ENCODE results near the gene TPM2. TPM values are rescaled to one million over a fixed set of nuclear protein-coding genes. Genes with fewer than 3 reads are reported as not detected.

Gene TPM2
- total RNA-seq, 1 experiment from 2014 or later: 7.0 TPM

- Histone ChIP-seq H3K36me3 (ENCODE audit: low read depth, low read length) (peaks cover 20% of the 10 kb centered on the region), H3K27ac (ENCODE audit: low read length) (peak overlapping the region; percentile 73), H3K9ac (ENCODE audit: low read length) (peak overlapping the region; percentile 35; the same call in 1 of the 2 replicates), H3K4me1 (ENCODE audit: insufficient read depth, low read length) (peaks cover 18% of the 10 kb centered on the region), H3K79me2 (ENCODE audit: low read length) (no peaks in the 10 kb centered on the region), H3K9me2 (replicated peaks; ENCODE audit: low read length) (no peaks in the 10 kb centered on the region), H3K4me2 (ENCODE audit: low read length) (no peak overlapping the region; the same call in 1 of the 2 replicates), H3K4me3 (ENCODE audit: low read length) (no peak overlapping the region), H3F3A (ENCODE audit: low read length, unreplicated experiment) (no peaks in the 10 kb centered on the region), H4K20me1 (ENCODE audit: low read length) (no peaks in the 10 kb centered on the region), H3K9me3 (ENCODE audit: low read length) (no peaks in the 10 kb centered on the region), H3K27me3 (ENCODE audit: low read length) (no peaks in the 10 kb centered on the region), H2AFZ (ENCODE audit: low read length) (no peak overlapping the region)
- POLR2A ChIA-PET (ENCODE audit: unreplicated experiment): interaction anchor here (1.0 kb wide), 1 partner anchor 53 kb away, joined by 3 read pairs; the partner anchor contains the start of genes GBA2 and RGP1
- DNase-seq (peak; percentile 71), ATAC-seq (peak; percentile 87)
- intact Hi-C loops (cut with micrococcal nuclease): loop anchor here (5.0 kb wide), 1 partner anchor 39 kb away; the partner anchor contains the start of genes CCDC107 and RMRP
- BruUV-seq (replicated peaks): no TSS peak
- TF ChIP-seq EZH2 (IDR thresholded peaks at IDR 0.05; ENCODE audit: low read length, unreplicated experiment): no peak
- TF ChIP-seq EZH2phosphoT487 (IDR thresholded peaks at IDR 0.05; ENCODE audit: borderline replicate concordance, low read length): no peak
- TF ChIP-seq CTCF (conservative IDR thresholded peaks at IDR 0.05; ENCODE audit: low read depth, low read length): no peak
- CTCF ChIA-PET: interaction anchor here (1.2 kb wide), 2 partner anchors 35 to 36 kb away, joined by 3 to 5 read pairs; partner anchors contain the start of genes CREB3 and TLN1
These were observed 6.2 kb upstream of the TPM2 start for GRCh38 chr9:35695943-35696401.

- TF ChIP-seq EZH2phosphoT487 (IDR thresholded peaks at IDR 0.05; ENCODE audit: borderline replicate concordance, low read length): no peak
- no peak for TF ChIP-seq EZH2 (IDR thresholded peaks at IDR 0.05; ENCODE audit: low read length, unreplicated experiment)
- no peak for TF ChIP-seq CTCF (conservative IDR thresholded peaks at IDR 0.05; ENCODE audit: low read depth, low read length)
- Histone ChIP-seq H3K9me2 (replicated peaks; ENCODE audit: low read length) (no peaks in the 10 kb centered on the region), H4K20me1 (ENCODE audit: low read length) (no peaks in the 10 kb centered on the region), H3K27me3 (ENCODE audit: low read length) (no peaks in the 10 kb centered on the region), H3K9me3 (ENCODE audit: low read length) (no peaks in the 10 kb centered on the region), H3K36me3 (ENCODE audit: low read depth, low read length) (peaks cover 5% of the 10 kb centered on the region), H3K79me2 (ENCODE audit: low read length) (no peaks in the 10 kb centered on the region), H2AFZ (ENCODE audit: low read length) (no peak overlapping the region; the same call in 1 of the 2 replicates), H3K4me3 (ENCODE audit: low read length) (peak overlapping the region; percentile 83; the same call in 1 of the 2 replicates), H3K9ac (ENCODE audit: low read length) (0 out of 2 replicates have a peak overlapping the region, but pooled peaks have one; percentile 85), H3K4me2 (ENCODE audit: low read length) (no peak overlapping the region; the same call in 1 of the 2 replicates), H3K27ac (ENCODE audit: low read length) (no peak overlapping the region), H3K4me1 (ENCODE audit: insufficient read depth, low read length) (peaks cover 45% of the 10 kb centered on the region), H3F3A (ENCODE audit: low read length, unreplicated experiment) (no peaks in the 10 kb centered on the region)
- DNase-seq (no peak), ATAC-seq (no peak)
- intact Hi-C loops (cut with micrococcal nuclease): no loop called here
- ChIA-PET POLR2A (ENCODE audit: unreplicated experiment) (interaction anchor here (0.6 kb wide), 1 partner anchor 1179 kb away, joined by 5 read pairs; no protein-coding TSS in a partner anchor), CTCF (interaction anchor here (0.7 kb wide), 1 partner anchor 31 kb away, joined by 8 read pairs; no protein-coding TSS in a partner anchor)
- BruUV-seq (replicated peaks): no TSS peak
These were observed 2.1 kb upstream of the TPM2 start for GRCh38 chr9:35691757-35692301.

GRCh38 chr9:35691334-35691650 is 1.6 kb upstream of the TPM2 start:
- CTCF ChIA-PET: no interaction called here
- Histone ChIP-seq H3K9me3 (ENCODE audit: low read length) (no peaks in the 10 kb centered on the region), H3K4me2 (ENCODE audit: low read length) (peak overlapping the region; percentile 88), H2AFZ (ENCODE audit: low read length) (peak overlapping the region; percentile 94), H3K4me3 (ENCODE audit: low read length) (peak overlapping the region; percentile 83), H3K27me3 (ENCODE audit: low read length) (no peaks in the 10 kb centered on the region), H3F3A (ENCODE audit: low read length, unreplicated experiment) (no peaks in the 10 kb centered on the region), H3K9me2 (replicated peaks; ENCODE audit: low read length) (no peaks in the 10 kb centered on the region), H3K27ac (ENCODE audit: low read length) (peak overlapping the region; percentile 56), H4K20me1 (ENCODE audit: low read length) (no peaks in the 10 kb centered on the region), H3K4me1 (ENCODE audit: insufficient read depth, low read length) (peaks cover 40% of the 10 kb centered on the region), H3K79me2 (ENCODE audit: low read length) (no peaks in the 10 kb centered on the region), H3K9ac (ENCODE audit: low read length) (peak overlapping the region; percentile 85), H3K36me3 (ENCODE audit: low read depth, low read length) (0 out of 2 replicates have a peak, but pooled peaks cover under 1% of the 10 kb centered on the region)
- POLR2A ChIA-PET (ENCODE audit: unreplicated experiment): no interaction called here
- intact Hi-C loops (cut with micrococcal nuclease): no loop called here
- no peak for ATAC-seq
- peak; percentile 7 for DNase-seq
- no TSS peak for BruUV-seq (replicated peaks)
- TF ChIP-seq CTCF (conservative IDR thresholded peaks at IDR 0.05; ENCODE audit: low read depth, low read length): no peak
